Vagina (tissue), 2 donors: Measurements from ENCODE around the gene NIPAL3. TPM values are rescaled to one million over a fixed set of nuclear protein-coding genes. Genes with fewer than 3 reads are reported as not detected.
"Not testable (repeated sequence)": the region's sequence is repeated elsewhere in the genome, so short reads cannot be mapped to it uniquely, and the experiment has no call there.

ENCODE experiments used
- DNase-seq, 2 donors: peaks; one replicate each; pipeline ENCODE4 v3.0.0-alpha.2; 2017; ENCODE audit errors: extremely low spot score in 2 of 2
- H3K27ac ChIP-seq: fragments of 200-600 bp; sonication (generic); one replicate; pipeline ENCODE4 v1.5.1; 2019
- H3K27me3 ChIP-seq: fragments of 200-600 bp; sonication (generic); one replicate; pipeline ENCODE4 v1.5.1; 2019
- H3K36me3 ChIP-seq, 2 donors: fragments of 200-600 bp; sonication (generic); one replicate each; pipeline ENCODE4 v1.5.1; 2017 to 2019
- H3K4me1 ChIP-seq: fragments of 200-600 bp; sonication (generic); one replicate; pipeline ENCODE4 v1.5.1; 2019
- H3K4me3 ChIP-seq, 2 donors: fragments of 200-600 bp; sonication (generic); 1 replicate in 1 of 2; 2 replicates in 1 of 2; pipeline ENCODE4 v1.5.1; 2016 to 2019
- H3K9me3 ChIP-seq: fragments of 200-600 bp; sonication (generic); one replicate; pipeline ENCODE4 v1.5.1; 2019
- CTCF ChIP-seq, 3 experiments: fragments of 450-650 bp in 2 of 3; fragments of 200-600 bp in 1 of 3; sonication (generic) in 1 of 3; IDR thresholded peaks; one replicate each; pipeline ENCODE4 v1.5.1; 2017 to 2019; ENCODE audit warnings: antibody characterized with exemption in 3 of 3, mild to moderate bottlenecking in 2 of 3, moderate library complexity in 2 of 3
- POLR2A ChIP-seq, 2 donors: fragments of 450-650 bp; IDR thresholded peaks; one replicate each; pipeline ENCODE4 v1.6.1; 2017; ENCODE audit warnings: antibody characterized with exemption in 2 of 2, mild to moderate bottlenecking in 2 of 2, moderate library complexity in 2 of 2
- POLR2AphosphoS5 ChIP-seq, 2 donors: sonication (generic); formaldehyde crosslinking; IDR thresholded peaks; one replicate each; pipeline ENCODE4 v1.9.0; 2017; ENCODE audit warnings: antibody characterized with exemption in 2 of 2, mild to moderate bottlenecking in 2 of 2, low read depth in 1 of 2; ENCODE audit not compliant: insufficient read depth in 1 of 2
- intact Hi-C: fragments of 100-400 bp; cut with DNase I; formaldehyde crosslinking; loops from one replicate; pipeline ENCODE4 v1.15.1; 2023
- total RNA-seq: library from RNA; depleted of rRNA; stranded (reverse); fragments of >200 nt; gene quantifications from one replicate; pipeline ENCODE4 v1.2.3, GENCODE V29; 2016

NIPAL3 gene
- total RNA-seq, 1 donor from 2014 or later: 21.1 TPM

DNA sequence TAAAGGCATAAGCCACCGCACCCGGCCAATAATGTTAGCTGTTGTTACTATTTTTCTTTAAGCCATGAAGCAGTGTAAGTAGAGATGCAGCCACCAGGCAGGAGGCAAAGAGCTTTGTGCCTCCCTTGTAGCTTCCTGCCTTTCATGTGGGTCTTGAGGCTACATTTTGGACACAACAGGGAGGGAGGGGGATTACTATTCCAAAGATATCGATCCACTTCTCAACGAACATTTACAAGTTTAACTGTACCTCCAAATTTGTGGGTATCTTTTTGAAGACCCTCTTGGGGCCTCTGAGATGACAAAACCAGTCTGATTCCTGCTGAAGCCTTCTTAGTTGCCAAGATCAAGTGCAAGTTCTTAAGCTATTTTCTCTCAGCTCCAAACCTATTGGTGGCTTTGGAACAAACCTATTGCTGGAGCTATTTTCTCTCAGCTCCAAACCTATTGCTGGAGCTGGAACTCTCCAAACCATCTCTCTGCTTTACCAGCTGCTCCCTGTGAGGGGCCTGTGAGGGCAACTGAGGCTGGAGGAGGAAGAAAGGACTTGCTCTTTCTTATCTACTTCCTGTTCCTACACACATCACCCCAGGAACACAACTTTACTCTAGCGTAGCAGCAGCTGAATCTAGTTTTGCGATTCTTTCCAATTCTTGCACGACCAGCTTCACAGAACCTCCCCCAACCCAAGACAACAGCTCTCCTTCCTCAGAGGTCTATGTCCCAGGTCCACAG is 70.9 kb downstream of the NIPAL3 start:
- intact Hi-C loops: no loop called here
- TF ChIP-seq CTCF (IDR thresholded peaks at IDR 0.05) (no peak), POLR2AphosphoS5 (IDR thresholded peaks at IDR 0.05; ENCODE audit: insufficient read depth in 1 of 2, low read depth in 1 of 2) (no peak), POLR2A (IDR thresholded peaks at IDR 0.05) (no peak)
- Histone ChIP-seq H3K4me1 (no peaks in the 10 kb centered on the region), H3K4me3 (no peak overlapping the region), H3K36me3 (no peaks in the 10 kb centered on the region), H3K27me3 (no peaks in the 10 kb centered on the region), H3K9me3 (peaks cover 5% of the 10 kb centered on the region), H3K27ac (no peak overlapping the region)
- no peak for DNase-seq

- Histone ChIP-seq H3K9me3 (peaks cover 5% of the 10 kb centered on the region), H3K27me3 (no peaks in the 10 kb centered on the region), H3K27ac (no peak overlapping the region), H3K4me1 (no peaks in the 10 kb centered on the region), H3K4me3 (no peak overlapping the region), H3K36me3 (no peaks in the 10 kb centered on the region)
- no peak for TF ChIP-seq POLR2AphosphoS5 (IDR thresholded peaks at IDR 0.05; ENCODE audit: insufficient read depth in 1 of 2, low read depth in 1 of 2)
- no peak for TF ChIP-seq POLR2A (IDR thresholded peaks at IDR 0.05)
- no peak for TF ChIP-seq CTCF (IDR thresholded peaks at IDR 0.05)
- DNase-seq: no peak
- intact Hi-C loops: no loop called here
Measured at GRCh38 chr1:24487455-24487854, 71.9 kb downstream of the NIPAL3 start.

DNA sequence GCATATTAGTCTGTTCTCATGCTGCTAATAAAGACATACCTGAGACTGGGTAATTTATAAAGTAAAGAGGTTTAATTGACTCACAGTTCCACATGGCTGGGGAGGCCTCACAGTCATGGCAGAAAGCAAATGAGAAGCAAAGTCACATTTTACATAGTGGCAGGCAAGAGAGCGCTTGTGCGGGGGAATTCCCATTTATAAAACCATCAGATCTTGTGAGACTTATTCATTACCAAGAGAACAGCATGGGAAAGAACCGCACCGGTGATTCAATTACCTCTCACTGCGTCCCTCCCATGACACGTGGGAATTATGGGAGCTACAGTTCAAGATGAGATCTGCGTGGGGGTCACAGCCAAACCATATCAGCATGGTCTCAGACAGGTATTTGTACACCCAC is 72.6 kb downstream of the NIPAL3 start:
- H3K27me3 ChIP-seq, H3K27ac ChIP-seq, DNase-seq, intact Hi-C loops, H3K36me3 ChIP-seq, H3K9me3 ChIP-seq, H3K4me1 ChIP-seq, H3K4me3 ChIP-seq: not testable (repeated sequence)

DNA sequence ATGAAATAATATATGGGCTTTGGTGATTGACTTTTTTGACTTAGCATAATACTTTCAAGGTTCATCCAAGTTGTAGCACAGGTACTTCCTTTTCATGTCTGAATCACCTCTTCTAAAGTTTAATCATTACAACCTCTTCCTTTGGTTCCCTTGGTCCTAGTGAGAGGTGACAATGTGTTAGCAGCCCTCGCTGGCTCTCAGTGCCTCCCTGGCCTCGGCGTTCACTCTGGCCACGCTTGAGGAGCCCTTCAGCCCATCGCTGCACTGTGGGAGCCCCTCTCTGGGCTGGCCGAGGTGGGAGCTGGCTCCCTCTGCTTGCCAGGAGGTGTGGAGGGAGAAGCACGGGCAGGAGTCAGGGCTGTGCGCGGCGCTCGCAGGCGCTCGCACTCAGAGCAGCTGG is 74.1 kb downstream of the NIPAL3 start:
- Histone ChIP-seq H3K36me3 (no peaks in the 10 kb centered on the region), H3K4me3 (no peak overlapping the region), H3K9me3 (peaks cover 5% of the 10 kb centered on the region), H3K27ac (no peak overlapping the region), H3K27me3 (no peaks in the 10 kb centered on the region), H3K4me1 (no peaks in the 10 kb centered on the region)
- intact Hi-C loops: no loop called here
- TF ChIP-seq CTCF (IDR thresholded peaks at IDR 0.05) (no peak), POLR2AphosphoS5 (IDR thresholded peaks at IDR 0.05; ENCODE audit: insufficient read depth in 1 of 2, low read depth in 1 of 2) (no peak), POLR2A (IDR thresholded peaks at IDR 0.05) (no peak)
- no peak for DNase-seq

- no peaks in the 10 kb centered on the region for H3K4me1 ChIP-seq
- no peaks in the 10 kb centered on the region for H3K27me3 ChIP-seq
- no peak for DNase-seq
- peaks cover 5% of the 10 kb centered on the region for H3K9me3 ChIP-seq
- H3K27ac ChIP-seq: no peak overlapping the region
- H3K4me3 ChIP-seq: no peak overlapping the region
- no peak for TF ChIP-seq POLR2AphosphoS5 (IDR thresholded peaks at IDR 0.05; ENCODE audit: insufficient read depth in 1 of 2, low read depth in 1 of 2)
- no peak for TF ChIP-seq POLR2A (IDR thresholded peaks at IDR 0.05)
- TF ChIP-seq CTCF (IDR thresholded peaks at IDR 0.05): no peak
- intact Hi-C loops: no loop called here
- no peaks in the 10 kb centered on the region for H3K36me3 ChIP-seq
Measured at GRCh38 chr1:24490101-24490781, 74.6 kb downstream of the NIPAL3 start.
